Measurements from ENCODE around the gene KCTD17.

DNA sequence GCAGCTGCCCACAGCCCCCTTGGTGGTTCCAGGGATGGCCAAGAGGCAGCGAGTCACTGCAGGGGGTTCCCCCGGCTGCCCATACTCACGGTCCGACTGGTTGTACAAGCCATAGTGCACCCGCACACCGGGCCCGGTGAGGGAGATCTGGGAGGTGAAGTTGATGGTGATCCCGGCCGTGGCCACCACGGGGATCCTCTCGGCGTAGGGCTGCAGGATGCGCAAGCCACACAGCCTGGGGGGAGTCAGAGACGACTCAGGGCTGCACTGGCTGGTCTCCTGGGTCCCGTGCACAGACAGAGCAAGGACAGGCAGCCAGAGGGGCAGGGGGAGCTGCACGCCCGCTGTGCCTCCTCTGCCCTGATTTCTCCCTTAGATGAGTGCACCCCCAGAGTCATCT, 23.5 kb downstream of the KCTD17 start:
- TF ChIP-seq, protein P1, sequence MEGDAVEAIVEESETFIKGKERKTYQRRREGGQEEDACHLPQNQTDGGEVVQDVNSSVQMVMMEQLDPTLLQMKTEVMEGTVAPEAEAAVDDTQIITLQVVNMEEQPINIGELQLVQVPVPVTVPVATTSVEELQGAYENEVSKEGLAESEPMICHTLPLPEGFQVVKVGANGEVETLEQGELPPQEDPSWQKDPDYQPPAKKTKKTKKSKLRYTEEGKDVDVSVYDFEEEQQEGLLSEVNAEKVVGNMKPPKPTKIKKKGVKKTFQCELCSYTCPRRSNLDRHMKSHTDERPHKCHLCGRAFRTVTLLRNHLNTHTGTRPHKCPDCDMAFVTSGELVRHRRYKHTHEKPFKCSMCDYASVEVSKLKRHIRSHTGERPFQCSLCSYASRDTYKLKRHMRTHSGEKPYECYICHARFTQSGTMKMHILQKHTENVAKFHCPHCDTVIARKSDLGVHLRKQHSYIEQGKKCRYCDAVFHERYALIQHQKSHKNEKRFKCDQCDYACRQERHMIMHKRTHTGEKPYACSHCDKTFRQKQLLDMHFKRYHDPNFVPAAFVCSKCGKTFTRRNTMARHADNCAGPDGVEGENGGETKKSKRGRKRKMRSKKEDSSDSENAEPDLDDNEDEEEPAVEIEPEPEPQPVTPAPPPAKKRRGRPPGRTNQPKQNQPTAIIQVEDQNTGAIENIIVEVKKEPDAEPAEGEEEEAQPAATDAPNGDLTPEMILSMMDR (conservative IDR thresholded peaks at IDR 0.05): no peak
- TF ChIP-seq ZFX (IDR thresholded peaks at IDR 0.05): no peak

Measured in C4-2B (cell line).